ENCODE data around the gene RPL19. TPM values are rescaled to one million over a fixed set of nuclear protein-coding genes. Genes with fewer than 3 reads are reported as not detected.

Gene RPL19
- total RNA-seq, 4 donors from 2014 or later, result 3,050 to 5,448 (median 3,578) TPM

DNA sequence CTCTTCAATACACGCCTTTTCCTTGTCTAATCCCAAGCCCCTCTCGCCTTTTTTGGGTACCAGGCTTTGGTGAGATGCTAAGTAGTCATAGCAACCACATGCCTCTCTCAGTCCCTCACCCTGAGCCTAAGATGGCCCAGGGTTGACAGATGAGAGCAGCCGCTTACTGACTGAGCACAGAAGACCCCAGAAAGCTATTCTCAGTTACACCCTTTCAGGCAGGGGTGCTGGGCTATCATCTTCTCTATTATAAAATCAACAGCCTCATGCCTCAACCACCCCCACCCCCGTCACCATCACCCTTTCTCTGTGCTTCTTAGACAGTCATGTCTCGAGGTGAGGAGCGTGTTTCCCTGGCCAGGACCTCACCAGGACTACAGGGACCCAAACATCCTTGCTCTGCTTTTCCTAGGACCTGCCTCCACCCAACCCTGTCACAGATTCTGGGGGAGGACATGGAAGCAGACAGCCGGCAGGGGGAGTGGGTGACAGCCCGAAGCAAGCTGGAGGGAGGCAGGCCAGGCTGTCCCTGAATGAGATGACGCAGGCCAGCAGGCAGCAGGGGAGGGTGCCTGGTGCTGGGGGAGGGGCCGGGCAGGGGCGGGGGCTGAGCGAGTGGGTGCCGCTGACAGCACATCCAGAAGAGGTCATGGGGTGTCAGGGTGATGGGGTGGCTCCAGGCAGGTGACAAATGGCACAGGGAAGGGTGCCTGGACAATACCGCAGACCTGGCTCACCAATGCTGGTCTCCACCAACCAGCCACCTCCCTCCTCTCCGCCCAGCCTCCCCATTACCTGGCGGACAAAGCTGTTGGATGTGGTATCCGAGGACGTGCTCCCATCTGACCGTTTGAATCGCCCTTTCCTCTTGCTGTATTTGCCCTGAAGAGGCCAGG is 5.7 kb upstream of the RPL19 start:
- intact Hi-C loops (cut with DNase I; ENCODE audit: low total_unique reads), result no loop called here
- H3K4me3 ChIP-seq (ENCODE audit: low read depth, poor library complexity, severe bottlenecking), result no peak overlapping the region
- 65 to 70% methylated on average over 20 of the region's 20 CpGs for WGBS, 2 donors
- no peak for TF ChIP-seq POLR2A (IDR thresholded peaks at IDR 0.05)
- TF ChIP-seq, protein P1, sequence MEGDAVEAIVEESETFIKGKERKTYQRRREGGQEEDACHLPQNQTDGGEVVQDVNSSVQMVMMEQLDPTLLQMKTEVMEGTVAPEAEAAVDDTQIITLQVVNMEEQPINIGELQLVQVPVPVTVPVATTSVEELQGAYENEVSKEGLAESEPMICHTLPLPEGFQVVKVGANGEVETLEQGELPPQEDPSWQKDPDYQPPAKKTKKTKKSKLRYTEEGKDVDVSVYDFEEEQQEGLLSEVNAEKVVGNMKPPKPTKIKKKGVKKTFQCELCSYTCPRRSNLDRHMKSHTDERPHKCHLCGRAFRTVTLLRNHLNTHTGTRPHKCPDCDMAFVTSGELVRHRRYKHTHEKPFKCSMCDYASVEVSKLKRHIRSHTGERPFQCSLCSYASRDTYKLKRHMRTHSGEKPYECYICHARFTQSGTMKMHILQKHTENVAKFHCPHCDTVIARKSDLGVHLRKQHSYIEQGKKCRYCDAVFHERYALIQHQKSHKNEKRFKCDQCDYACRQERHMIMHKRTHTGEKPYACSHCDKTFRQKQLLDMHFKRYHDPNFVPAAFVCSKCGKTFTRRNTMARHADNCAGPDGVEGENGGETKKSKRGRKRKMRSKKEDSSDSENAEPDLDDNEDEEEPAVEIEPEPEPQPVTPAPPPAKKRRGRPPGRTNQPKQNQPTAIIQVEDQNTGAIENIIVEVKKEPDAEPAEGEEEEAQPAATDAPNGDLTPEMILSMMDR (IDR thresholded peaks at IDR 0.05), result no peak
- no peak for DNase-seq (ENCODE audit: low spot score in 2 of 2)

DNA sequence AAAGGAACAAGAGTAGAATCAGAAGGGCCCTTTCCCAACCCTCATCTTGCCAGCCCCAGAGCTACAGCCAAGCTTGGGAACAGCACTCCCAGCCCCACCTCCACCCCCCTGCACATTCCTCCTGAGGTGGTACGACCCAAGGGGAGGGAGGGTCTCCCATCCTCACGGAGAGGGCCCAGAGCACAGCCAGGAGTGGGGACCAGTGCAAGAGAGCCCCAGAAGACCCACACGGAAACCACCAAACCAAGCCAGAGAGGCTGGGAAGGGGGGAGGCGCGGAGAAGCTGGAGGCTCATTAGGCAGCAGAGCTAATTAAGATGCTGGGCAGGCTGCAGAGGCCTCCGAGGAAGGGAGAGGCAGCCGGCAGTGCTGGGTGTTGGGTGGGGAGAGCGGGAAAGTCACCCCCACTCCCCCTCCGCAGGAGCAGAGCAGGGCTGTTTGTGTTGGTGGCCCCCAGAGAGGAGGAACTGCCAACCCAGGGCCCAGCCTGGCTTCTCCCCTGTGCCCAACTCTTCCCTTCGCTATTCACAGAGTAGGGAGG is 5.0 kb upstream of the RPL19 start:
- TF ChIP-seq, protein P1 (IDR thresholded peaks at IDR 0.05), result no peak
- TF ChIP-seq POLR2A (IDR thresholded peaks at IDR 0.05), result no peak
- no peak overlapping the region for H3K4me3 ChIP-seq (ENCODE audit: low read depth, poor library complexity, severe bottlenecking)
- WGBS, 2 donors, result 43 to 57% methylated on average over 10 of the region's 10 CpGs
- intact Hi-C loops (cut with DNase I; ENCODE audit: low total_unique reads), result no loop called here
- DNase-seq (ENCODE audit: low spot score in 2 of 2), result no peak

DNA sequence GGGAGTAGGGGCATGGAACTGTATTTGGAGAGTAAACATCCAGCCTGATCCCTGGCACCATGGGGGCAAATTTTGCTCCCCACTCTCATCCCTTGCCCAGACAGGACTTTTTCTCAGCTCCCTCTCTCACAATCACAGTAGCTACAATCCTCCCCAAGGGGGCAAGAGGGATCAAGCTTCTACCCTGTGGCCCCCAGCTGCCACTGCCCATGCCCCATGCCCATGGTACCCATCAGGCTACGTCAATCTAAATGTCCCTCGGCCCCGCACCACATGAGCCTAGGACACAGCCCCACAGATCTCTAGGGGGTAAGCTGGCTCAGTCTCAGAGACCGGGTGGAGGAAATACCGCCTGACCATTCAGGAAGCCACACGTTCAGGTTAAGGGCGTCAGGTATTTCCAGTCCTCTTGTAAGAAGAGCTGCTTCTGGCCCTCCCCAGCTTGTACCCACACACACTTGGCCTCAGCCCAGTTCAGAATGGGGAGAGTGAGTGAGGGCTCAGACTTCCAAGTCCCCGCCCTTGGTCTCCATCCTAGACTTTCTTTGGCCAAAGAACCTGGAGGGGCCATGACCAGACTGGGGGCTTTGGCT is 4.4 kb upstream of the RPL19 start:
- WGBS, 2 donors, result 45 to 48% methylated on average over 7 to 8 of the region's 8 CpGs
- intact Hi-C loops (cut with DNase I; ENCODE audit: low total_unique reads), result no loop called here
- no peak for DNase-seq (ENCODE audit: low spot score in 2 of 2)
- no peak overlapping the region for H3K4me3 ChIP-seq (ENCODE audit: low read depth, poor library complexity, severe bottlenecking)
- TF ChIP-seq, protein P1 (IDR thresholded peaks at IDR 0.05), result no peak
- TF ChIP-seq POLR2A (IDR thresholded peaks at IDR 0.05), result no peak

DNA sequence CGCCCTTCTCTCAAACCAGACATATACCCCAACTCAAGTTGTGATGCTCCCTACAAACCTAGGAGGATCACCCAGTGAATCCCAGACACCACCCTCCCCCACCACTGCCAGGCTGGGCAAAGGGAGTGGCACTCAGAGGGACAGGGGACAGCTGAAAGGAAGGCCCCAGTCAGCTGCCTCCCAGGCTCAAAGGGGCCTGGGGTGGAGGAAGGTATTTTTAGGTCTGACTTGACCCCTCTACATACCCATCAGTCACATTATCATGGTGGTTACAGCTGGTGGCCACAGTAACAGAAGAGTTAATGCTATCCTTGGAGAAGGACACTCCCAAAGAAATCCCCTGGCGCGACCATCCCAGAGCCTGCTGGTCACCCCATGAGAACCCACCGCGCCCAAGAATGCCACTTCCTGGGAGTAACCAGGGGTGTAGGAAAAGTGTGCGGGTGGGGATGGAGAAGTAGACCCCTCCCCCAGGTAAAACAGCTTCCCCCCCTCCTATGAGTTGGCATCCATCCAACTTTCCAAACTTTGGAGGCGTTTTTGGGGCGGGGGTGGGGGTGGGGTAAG is 3.8 kb upstream of the RPL19 start:
- 23 to 39% methylated on average over 6 to 8 of the region's 8 CpGs for WGBS, 2 donors
- intact Hi-C loops (cut with DNase I; ENCODE audit: low total_unique reads), result no loop called here
- no peak for TF ChIP-seq POLR2A (IDR thresholded peaks at IDR 0.05)
- H3K4me3 ChIP-seq (ENCODE audit: low read depth, poor library complexity, severe bottlenecking), result no peak overlapping the region
- DNase-seq (ENCODE audit: low spot score in 2 of 2), result no peak

DNA sequence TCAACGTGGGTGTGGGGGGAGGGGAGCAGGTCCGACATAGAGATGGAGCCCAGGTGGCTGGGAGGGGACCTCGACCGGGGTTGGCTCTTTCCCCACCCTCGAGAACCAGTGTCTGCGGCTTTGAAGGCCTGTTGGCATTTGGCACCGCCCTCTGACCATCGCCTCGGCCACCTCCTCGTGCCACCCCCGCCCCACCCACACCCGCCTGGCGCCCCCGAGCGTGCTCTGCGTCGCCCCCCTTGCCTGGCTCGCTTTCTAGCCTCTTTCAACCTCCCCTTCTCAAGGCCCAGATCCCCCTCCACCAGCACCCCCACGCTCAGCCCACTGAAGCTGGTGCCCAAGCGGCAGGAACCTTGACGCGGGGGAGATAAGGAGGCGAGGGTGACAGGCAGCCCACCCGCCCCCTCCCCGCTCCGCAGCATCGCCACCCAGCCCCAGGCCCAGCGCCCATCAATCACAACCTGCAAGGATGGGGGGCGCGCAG is 3.2 kb upstream of the RPL19 start:
- no peak for DNase-seq (ENCODE audit: low spot score in 2 of 2)
- TF ChIP-seq, protein P1 (IDR thresholded peaks at IDR 0.05), result no peak
- TF ChIP-seq POLR2A (IDR thresholded peaks at IDR 0.05), result no peak
- WGBS, 2 donors, result 3% methylated on average over 18 to 21 of the region's 30 CpGs

More for the DNA sequence above, 3.2 kb upstream of the RPL19 start:
- H3K4me3 ChIP-seq (ENCODE audit: low read depth, poor library complexity, severe bottlenecking), result peak overlapping the region; percentile 66
- intact Hi-C loops (cut with DNase I; ENCODE audit: low total_unique reads), result no loop called here

All from lower leg skin (tissue), 4 donors.